Measurements from ENCODE around the gene POLN. TPM values are rescaled to one million over a fixed set of nuclear protein-coding genes. Genes with fewer than 3 reads are reported as not detected.
"Not testable (repeated sequence)": the region's sequence is repeated elsewhere in the genome, so short reads cannot be mapped to it uniquely, and the experiment has no call there.

Gene POLN
- total RNA-seq, 2 donors from 2014 or later: 1.8 to 7.3 TPM

GRCh38 chr4:2249526-2250356 is 7.8 kb upstream of the POLN start:
- DNase-seq (ENCODE audit: low spot score in 2 of 2) (peak in 1 of 2 donors; percentile 45), ATAC-seq (no peak)
- H3K9me3 Mint-ChIP-seq: no peaks in the 10 kb centered on the region
- no peak overlapping the region for H3K27ac Mint-ChIP-seq
- no peaks in the 10 kb centered on the region for H3K36me3 Mint-ChIP-seq

DNA sequence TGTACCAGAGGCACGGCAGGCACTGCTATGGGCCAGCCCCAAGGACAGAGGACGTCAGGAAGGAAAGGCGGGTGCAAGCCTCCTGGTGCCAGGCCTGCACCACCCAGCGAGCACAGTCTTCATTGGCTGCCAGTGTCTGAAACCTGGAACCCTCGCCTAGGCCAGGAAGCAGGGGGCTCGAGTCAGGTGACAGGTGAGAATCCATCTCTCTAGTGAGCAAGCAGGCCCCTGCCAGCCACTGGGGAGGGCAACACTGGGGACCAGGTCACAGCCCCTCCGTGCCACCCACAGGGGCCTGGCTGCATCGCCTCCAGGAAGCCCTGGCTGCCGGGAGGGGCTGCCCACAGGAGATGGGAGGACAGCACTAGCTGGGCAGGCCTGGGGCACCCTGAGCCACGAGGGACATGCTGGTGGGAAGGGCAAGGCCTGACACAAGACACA is 6.9 kb upstream of the POLN start:
- DNase-seq (ENCODE audit: low spot score in 2 of 2) (no peak), ATAC-seq (no peak)
- no peak overlapping the region for H3K27ac Mint-ChIP-seq
- no peaks in the 10 kb centered on the region for H3K9me3 Mint-ChIP-seq
- no peaks in the 10 kb centered on the region for H3K36me3 Mint-ChIP-seq

- DNase-seq (ENCODE audit: low spot score in 2 of 2) (no peak), ATAC-seq (no peak)
- no peak overlapping the region for H3K27ac Mint-ChIP-seq
- H3K9me3 Mint-ChIP-seq: no peaks in the 10 kb centered on the region
- no peaks in the 10 kb centered on the region for H3K36me3 Mint-ChIP-seq
Observed at GRCh38 chr4:2248044-2248780, 6.3 kb upstream of the POLN start.

- Mint-ChIP-seq H3K9me3 (no peaks in the 10 kb centered on the region), H3K27ac (no peak overlapping the region), H3K36me3 (no peaks in the 10 kb centered on the region)
- DNase-seq (ENCODE audit: low spot score in 2 of 2) (no peak), ATAC-seq (no peak)
Observed at GRCh38 chr4:2247128-2248043, 5.5 kb upstream of the POLN start.

GRCh38 chr4:2246384-2247127 is 4.6 kb upstream of the POLN start:
- DNase-seq (ENCODE audit: low spot score in 2 of 2) (no peak), ATAC-seq (no peak)
- Mint-ChIP-seq H3K9me3 (no peaks in the 10 kb centered on the region), H3K36me3 (no peaks in the 10 kb centered on the region), H3K27ac (no peak overlapping the region)

- Mint-ChIP-seq H3K36me3 (peaks cover 7% of the 10 kb centered on the region in 2 donors), H3K27ac (peak overlapping the region; percentile 6 to 78), H3K9me3 (no peaks in the 10 kb centered on the region)
- DNase-seq (ENCODE audit: low spot score in 2 of 2) (no peak), ATAC-seq (no peak)
Observed at GRCh38 chr4:2245787-2246275, 3.9 kb upstream of the POLN start.

DNA sequence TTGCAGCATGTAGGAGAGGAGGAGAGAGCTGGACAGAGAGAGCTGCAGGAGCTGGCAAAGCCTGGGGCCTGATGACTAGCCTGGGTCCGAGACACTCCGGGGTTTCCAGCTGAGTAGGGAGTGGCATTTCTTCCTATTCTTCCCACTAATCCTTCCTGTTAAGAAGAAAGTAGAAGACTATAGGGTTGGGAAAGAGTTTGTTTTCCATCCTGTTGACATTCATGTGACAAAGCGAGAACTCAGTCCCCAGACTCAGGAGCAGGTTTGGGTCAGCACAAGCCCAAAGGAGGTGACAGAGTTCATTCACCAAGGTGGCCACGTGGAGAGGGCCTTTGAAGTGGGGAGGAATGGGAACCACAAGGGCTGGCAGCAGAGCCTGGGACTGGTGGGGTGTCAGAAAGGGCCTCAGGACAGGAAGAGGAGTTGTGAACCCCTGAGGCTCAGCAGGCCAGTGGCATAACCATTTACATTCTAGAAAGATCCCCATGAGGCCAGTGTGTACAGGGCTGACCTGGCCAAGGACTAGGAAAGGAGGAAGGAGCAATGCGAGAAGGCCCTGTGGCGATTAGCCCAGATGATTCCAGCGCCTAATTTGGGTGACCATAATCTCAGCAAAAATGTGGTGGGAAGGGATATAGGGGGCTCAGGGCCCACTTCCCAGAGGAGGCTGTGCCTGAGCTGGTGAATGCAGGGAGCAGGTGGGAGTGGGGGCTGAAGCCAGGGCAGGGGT is 3.3 kb upstream of the POLN start:
- no peaks in the 10 kb centered on the region for H3K9me3 Mint-ChIP-seq
- no peak for ATAC-seq
- peaks cover 13% of the 10 kb centered on the region in 2 donors for H3K36me3 Mint-ChIP-seq
- peak overlapping the region; percentile 6 to 78 for H3K27ac Mint-ChIP-seq
- DNase-seq (ENCODE audit: low spot score in 2 of 2): no peak

GRCh38 chr4:2243681-2244380 is 1.9 kb upstream of the POLN start:
- peaks cover 18 to 23% of the 10 kb centered on the region in 2 donors for H3K36me3 Mint-ChIP-seq

GRCh38 chr4:2241003-2241402 is 918 bp downstream of the POLN start:
- DNase-seq (ENCODE audit: low spot score in 2 of 2) (no peak), ATAC-seq (no peak)
- no peaks in the 10 kb centered on the region for H3K9me3 Mint-ChIP-seq
- H3K27ac Mint-ChIP-seq: peak overlapping the region; percentile 93 to 95
- peaks cover 18 to 27% of the 10 kb centered on the region in 2 donors for H3K36me3 Mint-ChIP-seq

More at GRCh38 chr4:2243681-2244380, 1.9 kb upstream of the POLN start:
- DNase-seq (ENCODE audit: low spot score in 2 of 2) (no peak), ATAC-seq (no peak)
- Mint-ChIP-seq H3K27ac (peak overlapping the region in 1 of 2 donors; percentile 22), H3K9me3 (no peaks in the 10 kb centered on the region)

GRCh38 chr4:2236944-2237666 is 4.8 kb downstream of the POLN start:
- Mint-ChIP-seq H3K9me3 (no peaks in the 10 kb centered on the region), H3K36me3 (peaks cover 18 to 32% of the 10 kb centered on the region in 2 donors), H3K27ac (peak overlapping the region; percentile 33 to 45)
- no peak for ATAC-seq
- DNase-seq (ENCODE audit: low spot score in 2 of 2): no peak

DNA sequence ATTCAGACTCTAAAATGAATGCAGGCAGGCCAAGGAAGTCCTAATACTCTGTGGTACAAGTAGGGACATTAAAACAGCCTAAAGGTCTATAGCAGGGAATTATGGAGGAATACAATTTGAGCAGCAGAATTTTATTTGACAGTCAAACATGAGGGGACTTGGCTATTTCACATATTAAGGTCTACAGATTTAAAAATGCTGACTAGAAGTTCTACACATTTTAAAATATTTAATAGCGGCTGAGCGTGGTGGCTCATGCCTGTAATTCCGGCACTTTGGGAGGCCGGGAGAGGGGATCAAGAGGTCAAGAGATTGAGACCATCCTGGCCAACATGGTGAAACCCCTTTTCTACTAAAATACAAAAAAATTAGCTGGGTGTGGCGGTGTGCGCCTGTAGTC is 10.8 kb downstream of the POLN start:
- peaks cover 0 to 5% of the 10 kb centered on the region in 2 donors for H3K36me3 Mint-ChIP-seq
- H3K9me3 Mint-ChIP-seq: no peaks in the 10 kb centered on the region
- H3K27ac Mint-ChIP-seq: no peak overlapping the region
- ATAC-seq (no peak), DNase-seq (ENCODE audit: low spot score in 2 of 2) (no peak)

GRCh38 chr4:2226261-2226660 is 15.7 kb downstream of the POLN start:
- Mint-ChIP-seq H3K9me3 (no peaks in the 10 kb centered on the region), H3K27ac (peak overlapping the region in 1 of 2 donors; percentile 4), H3K36me3 (no peaks in the 10 kb centered on the region)
- DNase-seq (ENCODE audit: low spot score in 2 of 2): no peak
- no peak for ATAC-seq

DNA sequence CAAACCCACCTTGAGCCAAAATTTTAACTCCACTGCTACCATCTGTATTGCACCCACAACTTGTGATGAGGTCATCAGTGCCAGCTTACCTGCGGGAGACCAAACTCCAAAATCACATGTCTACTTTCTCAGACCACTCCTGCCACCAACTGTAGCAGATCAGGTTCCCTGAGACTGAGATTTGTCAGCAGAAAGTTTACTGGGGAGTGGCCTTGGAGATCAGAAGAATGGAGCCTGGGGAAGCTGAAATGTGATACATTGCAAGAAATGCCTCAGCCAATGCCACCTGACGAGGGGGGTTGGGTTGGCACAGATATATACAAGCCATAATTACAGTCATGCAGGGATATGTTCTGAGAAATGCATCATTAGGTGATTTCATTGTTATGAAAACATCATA is 19.1 kb downstream of the POLN start:
- H3K27ac Mint-ChIP-seq: peak overlapping the region in 1 of 2 donors; percentile 55
- no peaks in the 10 kb centered on the region for H3K9me3 Mint-ChIP-seq
- ATAC-seq: no peak
- no peak for DNase-seq (ENCODE audit: low spot score in 2 of 2)
- H3K36me3 Mint-ChIP-seq: no peaks in the 10 kb centered on the region

- DNase-seq (ENCODE audit: low spot score in 2 of 2); H3K36me3 Mint-ChIP-seq; ATAC-seq: not testable (repeated sequence)
Observed at GRCh38 chr4:2221378-2221777, 20.5 kb downstream of the POLN start.

More at GRCh38 chr4:2221378-2221777, 20.5 kb downstream of the POLN start:
- not testable (repeated sequence) for H3K9me3 Mint-ChIP-seq, H3K27ac Mint-ChIP-seq
